NCI-H748 (cell line): ENCODE results near the gene SKAP2.
"Not testable (repeated sequence)": the region's sequence is repeated elsewhere in the genome, so short reads cannot be mapped to it uniquely, and the experiment has no call there.

Experiments
- DNase-seq: peaks from one replicate; lab custom pipeline; 2025; ENCODE audit not compliant: unreplicated experiment; lab: John Stamatoyannopoulos, UW

Gene SKAP2

GRCh38 chr7:26857506-26858240, 6.7 kb downstream of the SKAP2 start:
- no peak for DNase-seq

GRCh38 chr7:26857170-26857505, 7.3 kb downstream of the SKAP2 start:
- DNase-seq: no peak

- DNase-seq: no peak
Observed at GRCh38 chr7:26856176-26856985, 8.0 kb downstream of the SKAP2 start.

DNA sequence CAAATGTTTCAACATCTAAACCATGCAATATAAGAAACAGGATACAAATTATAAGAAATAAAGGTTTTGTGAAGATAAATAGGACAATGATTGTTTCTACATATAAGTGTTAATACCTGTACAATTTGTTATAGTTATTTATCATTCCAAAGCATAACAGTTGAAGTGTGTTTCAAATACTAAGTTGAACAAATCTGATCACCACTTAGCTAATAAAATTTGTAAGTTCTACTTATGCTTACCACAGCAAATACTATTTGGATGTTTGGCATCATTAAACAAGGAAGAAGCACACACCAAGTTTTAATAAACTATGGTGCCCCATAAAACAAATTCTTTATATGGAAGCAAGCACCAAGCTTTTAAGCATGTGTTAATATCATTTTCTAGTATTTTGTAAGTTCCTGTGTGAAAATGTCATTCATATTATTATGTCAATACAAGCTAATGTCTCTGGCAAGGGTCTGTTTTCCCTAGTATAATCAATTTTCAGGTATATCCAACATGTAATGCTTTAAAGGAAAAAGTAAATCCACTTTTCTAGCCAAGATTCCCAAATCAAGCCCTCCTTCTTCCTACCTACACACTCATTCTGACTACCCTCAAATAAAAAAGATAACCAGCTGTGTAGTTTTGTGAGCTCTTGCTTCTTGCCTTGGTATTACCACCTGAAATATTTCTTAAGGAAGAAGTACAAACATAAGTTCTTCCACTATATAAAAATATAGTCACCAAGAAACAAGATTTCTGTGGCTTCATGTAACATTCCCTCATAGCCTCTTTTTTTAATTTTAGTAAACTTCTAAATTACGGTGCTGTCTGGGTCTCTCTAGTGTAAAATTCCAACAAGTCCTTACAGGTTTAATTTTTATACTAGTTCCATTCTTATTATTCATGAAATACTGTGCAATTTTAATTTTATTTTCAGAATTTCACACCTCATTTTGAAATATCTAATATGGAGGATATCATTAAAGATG, 9.2 kb downstream of the SKAP2 start:
- no peak for DNase-seq

GRCh38 chr7:26853788-26854393, 10.5 kb downstream of the SKAP2 start:
- DNase-seq: peak; percentile 48

- no peak for DNase-seq
Observed at GRCh38 chr7:26850193-26850651, 14.2 kb downstream of the SKAP2 start.

GRCh38 chr7:26843705-26844104, 20.7 kb downstream of the SKAP2 start:
- no peak for DNase-seq

GRCh38 chr7:26842897-26843296, 21.5 kb downstream of the SKAP2 start:
- DNase-seq: no peak

DNA sequence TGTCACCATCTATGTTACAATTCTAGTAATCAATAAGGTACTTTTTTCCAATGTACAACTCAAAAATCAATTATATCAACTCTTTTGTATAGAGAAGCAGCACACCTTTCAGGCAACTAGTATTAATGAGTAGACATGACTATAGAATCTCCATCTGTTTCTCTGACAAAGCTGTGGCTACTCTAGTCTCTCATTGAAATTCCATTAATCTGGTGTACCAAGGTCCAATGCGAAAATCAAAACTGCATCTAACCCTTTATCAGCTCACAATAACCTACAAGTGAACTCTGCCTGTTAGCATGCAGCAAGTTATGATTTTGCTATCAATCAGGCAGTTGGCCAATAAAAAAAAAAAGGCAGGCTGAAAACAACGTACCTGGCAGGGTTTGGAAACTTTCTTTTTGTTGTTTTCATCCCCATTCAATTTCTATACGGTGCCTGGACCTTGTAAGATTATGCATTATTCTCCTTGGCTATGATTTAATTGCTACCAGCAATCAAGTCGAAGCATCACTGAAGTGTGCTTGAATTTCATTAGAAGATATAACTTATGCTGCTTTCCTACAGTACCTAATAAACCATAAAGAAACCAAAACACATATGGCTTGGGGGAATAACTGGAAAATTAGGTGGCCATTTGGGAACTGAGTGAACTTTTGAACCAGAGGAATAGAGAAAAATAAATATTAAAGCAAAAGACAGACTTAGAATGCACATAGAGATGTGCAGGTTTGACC, 23.2 kb downstream of the SKAP2 start:
- DNase-seq: no peak

GRCh38 chr7:26836793-26837192, 27.6 kb downstream of the SKAP2 start:
- DNase-seq: not testable (repeated sequence)

DNA sequence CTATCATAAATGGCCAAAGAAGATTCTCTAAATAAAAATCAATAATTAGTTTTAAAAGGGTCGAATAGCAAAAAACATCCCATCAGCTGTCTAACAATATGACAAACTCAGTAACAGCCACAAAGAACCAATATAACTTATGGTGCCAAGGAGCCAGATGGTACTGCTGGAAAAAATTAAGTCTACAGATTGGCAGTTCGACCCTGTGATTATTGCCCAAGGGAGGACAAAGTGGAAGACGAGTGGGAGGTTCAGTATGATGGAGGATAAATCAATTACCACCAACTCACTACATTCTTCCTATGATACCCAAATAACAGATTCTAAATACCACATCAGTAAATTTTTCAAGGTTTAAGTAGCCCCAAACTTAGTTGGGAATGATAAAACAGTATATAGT, 49.0 kb downstream of the SKAP2 start:
- DNase-seq: no peak

DNA sequence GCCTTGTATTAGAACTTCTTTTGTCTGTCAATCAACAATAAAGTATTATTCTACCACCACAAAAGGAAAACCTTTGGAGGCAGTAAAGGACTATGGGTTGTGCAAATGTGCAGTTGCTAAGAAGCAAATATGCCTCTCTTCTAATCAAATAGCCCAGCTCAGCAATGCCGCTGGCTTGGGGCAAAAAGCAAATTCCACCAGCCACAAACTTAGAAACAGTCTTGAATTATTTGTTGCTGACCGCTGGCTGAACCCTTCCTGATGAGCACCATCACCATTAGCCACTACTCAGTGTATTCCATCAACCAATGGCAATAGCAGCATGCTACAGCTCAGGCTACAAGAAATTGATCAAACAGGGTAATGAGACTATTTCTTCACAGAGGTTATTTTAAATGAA, 51.0 kb downstream of the SKAP2 start:
- DNase-seq: no peak

GRCh38 chr7:26794541-26794940, 69.8 kb downstream of the SKAP2 start:
- no peak for DNase-seq

DNA sequence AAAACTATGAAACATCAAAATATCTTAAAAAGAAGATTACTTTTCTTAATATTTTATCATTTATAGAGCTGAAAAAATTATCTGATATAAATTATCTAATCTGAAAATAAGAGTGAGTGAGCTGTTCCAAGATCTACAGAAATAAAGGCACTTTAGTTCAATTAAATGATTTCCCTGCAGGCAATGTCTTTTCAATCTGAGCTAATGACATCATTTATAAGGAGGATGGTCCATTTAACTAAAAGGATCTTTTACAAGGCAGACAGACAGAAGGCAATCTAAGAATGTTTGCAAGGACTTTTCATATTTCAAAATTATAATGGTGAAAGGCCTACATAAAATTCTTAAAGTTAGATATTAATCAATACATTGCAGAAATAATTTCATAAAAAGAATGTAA, 71.8 kb downstream of the SKAP2 start:
- DNase-seq: no peak

GRCh38 chr7:26792006-26792405, 72.4 kb downstream of the SKAP2 start:
- no peak for DNase-seq

GRCh38 chr7:26789481-26790184, 74.8 kb downstream of the SKAP2 start:
- no peak for DNase-seq

GRCh38 chr7:26787701-26788100, 76.7 kb downstream of the SKAP2 start:
- peak; percentile 7 for DNase-seq

- DNase-seq: no peak
Observed at GRCh38 chr7:26784118-26784517, 80.3 kb downstream of the SKAP2 start.

DNA sequence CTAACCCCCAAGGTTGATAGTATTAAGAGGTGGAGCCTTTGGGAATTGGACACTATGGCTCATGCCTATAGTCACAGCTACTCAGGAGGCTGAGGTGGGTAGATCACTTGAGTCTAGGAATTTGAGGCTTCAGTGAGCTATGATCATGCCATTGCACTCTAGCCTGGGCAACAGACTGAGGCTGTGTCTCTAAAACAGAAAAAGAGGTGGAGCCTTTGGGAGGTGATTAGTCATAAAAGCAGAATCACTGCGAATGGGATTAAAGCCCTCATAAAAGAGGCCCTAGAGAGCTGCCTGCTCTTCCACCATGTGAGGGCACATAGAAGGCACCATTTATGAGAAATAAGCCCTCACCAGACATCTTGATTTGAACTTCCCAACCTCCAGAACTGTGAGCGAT, 81.9 kb downstream of the SKAP2 start:
- no peak for DNase-seq
